BJ (cell line): Measurements from ENCODE around the gene HPRT1. TPM values are rescaled to one million over a fixed set of nuclear protein-coding genes. Genes with fewer than 3 reads are reported as not detected.
A peak's percentile ranks its signal among the peaks of the same experiment; 100 is the strongest.

Experiments
- CTCF ChIA-PET: fragments of 350-600 bp; formaldehyde crosslinking; extraction: SDS; loops from one replicate; lab custom pipeline; 2021; ENCODE audit warnings: antibody characterized with exemption, inconsistent platforms; lab: Yijun Ruan, JAX
- POLR2A ChIA-PET: fragments of 300-600 bp; sonication (Branson Sonifier 250); formaldehyde crosslinking; extraction: SDS; loops from one replicate; lab custom pipeline; 2021; ENCODE audit warnings: antibody characterized with exemption; lab: Charles Lee
- DNase-seq: peaks from one replicate; pipeline ENCODE4 v3.0.0-alpha.2; 2011; ENCODE audit warnings: low read depth
- H3K27me3 ChIP-seq: 2 replicates; pipeline ENCODE4 v1.6.0; 2011; ENCODE audit warnings: low read length; ENCODE audit not compliant: control insufficient read depth, insufficient read depth
- H3K36me3 ChIP-seq: 2 replicates; pipeline ENCODE4 v1.5.1; 2011; ENCODE audit warnings: low read length; ENCODE audit not compliant: control insufficient read depth, insufficient read depth
- H3K4me3 ChIP-seq: 2 replicates; pipeline ENCODE4 v1.5.1; 2011; ENCODE audit warnings: low read depth, mild to moderate bottlenecking, control low read depth, low read length
- CTCF ChIP-seq: IDR thresholded peaks from 2 replicates; pipeline ENCODE4 v1.5.1; 2011; ENCODE audit warnings: low read depth, mild to moderate bottlenecking, control low read depth, inconsistent platforms, low read length, moderate library complexity; ENCODE audit not compliant: insufficient read depth
- polyA plus RNA-seq: library from polyadenylated mRNA; depleted of rRNA; stranded (reverse); fragments of >200 nt; gene quantifications from 2 replicates; pipeline ENCODE4 v1.2.3, GENCODE V29; 2011

Gene HPRT1
- polyA plus RNA-seq, 1 experiment = 8.8 TPM

DNA sequence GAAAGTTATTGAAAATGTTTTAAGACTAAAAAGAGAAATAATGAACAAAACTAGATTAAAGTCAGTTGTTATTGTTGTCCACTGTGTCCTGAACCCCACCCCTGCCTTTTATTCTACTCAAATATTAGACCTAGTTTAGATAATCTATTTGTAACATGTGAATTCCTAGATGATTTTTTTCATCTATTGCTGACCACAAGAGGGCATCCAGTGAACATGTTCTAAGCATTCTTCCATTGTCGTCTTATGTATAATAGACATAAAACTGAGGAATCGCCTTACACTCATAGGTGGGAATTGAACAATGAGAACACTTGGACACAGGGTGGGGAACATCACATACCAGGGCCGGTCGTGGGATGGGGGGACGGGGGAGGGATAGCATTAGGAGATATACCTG, 36.4 kb upstream of the HPRT1 start:
- POLR2A ChIA-PET = no interaction called here
- Histone ChIP-seq H3K4me3 (no peak overlapping the region), H3K36me3 (no peaks in the 10 kb centered on the region), H3K27me3 (no peaks in the 10 kb centered on the region)
- DNase-seq = no peak
- TF ChIP-seq CTCF = peak; percentile 42; the same call in 1 of the 2 replicates
- CTCF ChIA-PET = interaction anchor here (1.2 kb wide), 1 partner anchor 98 kb away, joined by 3 read pairs; no protein-coding TSS in a partner anchor

- Histone ChIP-seq H3K36me3 (no peaks in the 10 kb centered on the region), H3K4me3 (no peak overlapping the region), H3K27me3 (no peaks in the 10 kb centered on the region)
- ChIA-PET POLR2A (no interaction called here), CTCF (interaction anchor here (0.9 kb wide), 1 partner anchor 13 kb away, joined by 3 read pairs; no protein-coding TSS in a partner anchor)
- TF ChIP-seq CTCF = no peak
- DNase-seq = no peak
These were observed 33.7 kb upstream of the HPRT1 start for GRCh38 chrX:134426281-134426680.

GRCh38 chrX:134431894-134432293, 28.1 kb upstream of the HPRT1 start:
- Histone ChIP-seq H3K27me3 (no peaks in the 10 kb centered on the region), H3K36me3 (no peaks in the 10 kb centered on the region), H3K4me3 (no peak overlapping the region)
- no peak for TF ChIP-seq CTCF
- POLR2A ChIA-PET = no interaction called here
- DNase-seq = no peak
- CTCF ChIA-PET = no interaction called here

- ChIA-PET CTCF (interaction anchor here (0.7 to 0.9 kb wide), 2 partner anchors 48 to 58 kb away, joined by 3 to 6 read pairs; no protein-coding TSS in a partner anchor), POLR2A (no interaction called here)
- no peak for DNase-seq
- no peak for TF ChIP-seq CTCF
- no peak overlapping the region for H3K4me3 ChIP-seq
- H3K36me3 ChIP-seq = no peaks in the 10 kb centered on the region
- no peaks in the 10 kb centered on the region for H3K27me3 ChIP-seq
These were observed 24.1 kb upstream of the HPRT1 start for GRCh38 chrX:134435894-134436293.

DNA sequence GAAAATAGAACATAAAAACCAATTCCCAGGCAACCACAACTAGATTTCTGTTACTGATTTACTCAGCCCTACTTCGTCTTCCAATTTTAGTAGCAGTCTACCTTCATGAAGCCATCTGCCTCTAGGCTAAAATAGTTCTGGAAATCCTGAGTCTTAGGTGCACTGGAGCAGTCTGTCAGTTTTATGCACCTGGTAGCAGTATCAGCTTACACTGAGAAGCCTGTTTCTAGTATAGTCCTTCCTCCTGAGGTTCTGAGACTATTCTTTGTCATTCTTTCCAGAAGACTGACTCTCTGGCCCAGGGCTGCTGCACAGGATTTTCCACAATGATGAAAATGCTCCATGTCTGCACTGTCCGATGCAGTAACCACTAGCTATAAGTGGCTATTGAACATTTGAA, 16.9 kb upstream of the HPRT1 start:
- ChIA-PET CTCF (no interaction called here), POLR2A (no interaction called here)
- no peaks in the 10 kb centered on the region for H3K36me3 ChIP-seq
- no peak for DNase-seq
- no peaks in the 10 kb centered on the region for H3K27me3 ChIP-seq
- H3K4me3 ChIP-seq = no peak overlapping the region
- no peak for TF ChIP-seq CTCF
